Measurements from ENCODE around the gene PSMF1.

DNA sequence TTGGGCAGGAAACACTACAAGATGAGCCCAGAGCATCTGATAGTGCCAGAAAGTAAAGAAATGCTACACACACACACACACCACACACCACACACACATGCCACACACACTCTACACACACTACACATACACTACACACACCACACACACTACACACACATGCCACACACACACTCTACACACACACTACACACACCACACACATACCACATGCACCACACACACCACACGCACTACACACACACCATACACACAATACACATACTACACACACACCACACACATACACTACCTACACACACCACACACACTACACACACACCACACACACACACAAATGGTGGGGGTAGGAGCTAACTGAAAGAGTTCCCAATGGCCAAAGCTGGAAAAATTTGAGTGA is 69.9 kb downstream of the PSMF1 start:
- TF ChIP-seq, protein P1, sequence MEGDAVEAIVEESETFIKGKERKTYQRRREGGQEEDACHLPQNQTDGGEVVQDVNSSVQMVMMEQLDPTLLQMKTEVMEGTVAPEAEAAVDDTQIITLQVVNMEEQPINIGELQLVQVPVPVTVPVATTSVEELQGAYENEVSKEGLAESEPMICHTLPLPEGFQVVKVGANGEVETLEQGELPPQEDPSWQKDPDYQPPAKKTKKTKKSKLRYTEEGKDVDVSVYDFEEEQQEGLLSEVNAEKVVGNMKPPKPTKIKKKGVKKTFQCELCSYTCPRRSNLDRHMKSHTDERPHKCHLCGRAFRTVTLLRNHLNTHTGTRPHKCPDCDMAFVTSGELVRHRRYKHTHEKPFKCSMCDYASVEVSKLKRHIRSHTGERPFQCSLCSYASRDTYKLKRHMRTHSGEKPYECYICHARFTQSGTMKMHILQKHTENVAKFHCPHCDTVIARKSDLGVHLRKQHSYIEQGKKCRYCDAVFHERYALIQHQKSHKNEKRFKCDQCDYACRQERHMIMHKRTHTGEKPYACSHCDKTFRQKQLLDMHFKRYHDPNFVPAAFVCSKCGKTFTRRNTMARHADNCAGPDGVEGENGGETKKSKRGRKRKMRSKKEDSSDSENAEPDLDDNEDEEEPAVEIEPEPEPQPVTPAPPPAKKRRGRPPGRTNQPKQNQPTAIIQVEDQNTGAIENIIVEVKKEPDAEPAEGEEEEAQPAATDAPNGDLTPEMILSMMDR (IDR thresholded peaks at IDR 0.05): no peak
- TF ChIP-seq EZH2phosphoT487 (IDR thresholded peaks at IDR 0.05) (no peak), EZH2 (IDR thresholded peaks at IDR 0.05) (no peak)
